B cell (primary cell): ENCODE data around the gene ISG15. TPM values are rescaled to one million over a fixed set of nuclear protein-coding genes. Genes with fewer than 3 reads are reported as not detected.

ENCODE experiments used
- ATAC-seq: fragments of 200-7000 bp; cut with Tn5 transposase; one replicate; pipeline ENCODE4 v1.10.0; 2021; ENCODE audit warnings: low read depth, mild to moderate bottlenecking, moderate number of reproducible peaks, moderate library complexity
- CTCF ChIA-PET: fragments of 350-600 bp; sonication (Branson Sonifier 250); formaldehyde crosslinking; loops from one replicate; lab custom pipeline; 2021; ENCODE audit warnings: antibody characterized with exemption, inconsistent platforms; lab: Charles Lee
- POLR2A ChIA-PET: fragments of 350-600 bp; sonication (Branson Sonifier 250); formaldehyde crosslinking; loops from one replicate; lab custom pipeline; 2021; ENCODE audit warnings: antibody characterized with exemption; lab: Charles Lee
- DNase-seq: peaks from one replicate; pipeline ENCODE4 v3.0.0; 2013
- H2AFZ ChIP-seq: 2 replicates; pipeline ENCODE4 v1.6.1; 2012; ENCODE audit warnings: mild to moderate bottlenecking, low read depth, low read length; ENCODE audit not compliant: insufficient read depth, poor library complexity, severe bottlenecking
- H3K27ac ChIP-seq, 2 donors: 1 replicate in 1 of 2; 2 replicates in 1 of 2; pipeline ENCODE4 v1.5.1; 2012 to 2013; ENCODE audit warnings: low read length in 2 of 2, mild to moderate bottlenecking in 2 of 2, moderate library complexity in 1 of 2
- H3K27me3 ChIP-seq, 4 experiments: fragments of 200-600 bp in 1 of 4; sonication (generic) in 1 of 4; replicated peaks in 1 of 4; 1 replicate in 2 of 4; 2 replicates in 2 of 4; pipeline versions ENCODE4 v1.6.1 to v1.7.0; 2013 to 2016; ENCODE audit warnings: low read length in 3 of 4, mild to moderate bottlenecking in 2 of 4, mixed read lengths in 1 of 4, moderate library complexity in 1 of 4; ENCODE audit not compliant: insufficient read depth in 4 of 4, control insufficient read depth in 3 of 4; ENCODE audit errors: control extremely low read depth in 1 of 4
- H3K36me3 ChIP-seq, 2 experiments: replicated peaks in 1 of 2; 1 replicate in 1 of 2; 2 replicates in 1 of 2; pipeline versions ENCODE4 v1.6.1 to v1.7.1; 2013; ENCODE audit warnings: low read length in 1 of 2; ENCODE audit not compliant: insufficient read depth in 2 of 2, control insufficient read depth in 1 of 2; ENCODE audit errors: control extremely low read depth in 1 of 2, extremely low read depth in 1 of 2
- H3K4me1 ChIP-seq, 2 donors: fragments of 200-600 bp in 1 of 2; sonication (generic) in 1 of 2; 1 replicate in 1 of 2; 2 replicates in 1 of 2; pipeline versions ENCODE4 v1.5.1 to v1.6.1; 2013 to 2017; ENCODE audit warnings: low read length in 2 of 2; ENCODE audit not compliant: control insufficient read depth in 2 of 2, insufficient read depth in 2 of 2
- H3K4me2 ChIP-seq: replicated peaks from 2 replicates; pipeline ENCODE3; 2012; ENCODE audit warnings: mild to moderate bottlenecking, low read depth, low read length; ENCODE audit not compliant: poor library complexity, severe bottlenecking
- H3K4me3 ChIP-seq, 5 experiments: fragments of 200-600 bp in 1 of 5; sonication (generic) in 1 of 5; 1 replicate in 3 of 5; 2 replicates in 2 of 5; pipeline versions ENCODE4 v1.5.1 to v1.7.0; 2011 to 2016; ENCODE audit warnings: low read length in 4 of 5, mild to moderate bottlenecking in 4 of 5, low read depth in 2 of 5, control low read depth in 1 of 5, moderate library complexity in 1 of 5; ENCODE audit not compliant: insufficient read depth in 1 of 5; ENCODE audit errors: control extremely low read depth in 1 of 5, extremely low read depth in 1 of 5
- H3K79me2 ChIP-seq: fragments of 200-600 bp; sonication (generic); one replicate; pipeline ENCODE4 v1.6.0; 2016; ENCODE audit warnings: low read length; ENCODE audit not compliant: control insufficient read depth, insufficient read depth
- H3K9ac ChIP-seq: fragments of 200-600 bp; sonication (generic); 2 replicates; pipeline ENCODE4 v1.6.1; 2017; ENCODE audit warnings: mild to moderate bottlenecking, low read length, moderate library complexity
- H3K9me3 ChIP-seq, 3 donors: one replicate each; pipeline versions ENCODE4 v1.6.1 to v1.7.1; 2013; ENCODE audit warnings: low read length in 2 of 3; ENCODE audit not compliant: control insufficient read depth in 2 of 3, insufficient read depth in 1 of 3; ENCODE audit errors: control extremely low read depth in 1 of 3
- H4K20me1 ChIP-seq: 2 replicates; pipeline ENCODE4 v1.6.0; 2012; ENCODE audit warnings: mild to moderate bottlenecking, low read length; ENCODE audit not compliant: insufficient read depth, control insufficient read depth, poor library complexity, severe bottlenecking
- H3K27ac Mint-ChIP-seq: one replicate; pipeline ENCODE4 v1.8.0; 2021; ENCODE audit warnings: mixed read lengths
- H3K27me3 Mint-ChIP-seq: one replicate; pipeline ENCODE4 v1.8.0; 2021; ENCODE audit warnings: mixed read lengths
- H3K4me1 Mint-ChIP-seq: one replicate; pipeline ENCODE4 v1.8.0; 2021; ENCODE audit warnings: mixed read lengths
- H3K4me3 Mint-ChIP-seq: one replicate; pipeline ENCODE4 v1.8.0; 2021; ENCODE audit warnings: mixed read lengths
- H3K9me3 Mint-ChIP-seq: one replicate; pipeline ENCODE4 v1.8.0; 2022; ENCODE audit warnings: mixed read lengths; ENCODE audit not compliant: insufficient read depth
- CTCF ChIP-seq: fragments of 200-600 bp; IDR thresholded peaks from one replicate; pipeline ENCODE4 v1.8.0; 2022; ENCODE audit warnings: antibody characterized with exemption, mild to moderate bottlenecking
- EZH2 ChIP-seq: IDR thresholded peaks from 2 replicates; pipeline ENCODE4 v1.6.1; 2012; ENCODE audit warnings: borderline replicate concordance, low read depth, mild to moderate bottlenecking, moderate library complexity, low read length; ENCODE audit not compliant: insufficient read depth, poor library complexity, severe bottlenecking
- WGBS: methylation state at CpG from one replicate; pipeline ENCODE4 v1.1.5; 2013; ENCODE audit warnings: missing lambda C conversion rate; ENCODE audit not compliant: insufficient coverage; 5-methylcytosine and 5-hydroxymethylcytosine counted together
- intact Hi-C: fragments of 100-400 bp; cut with micrococcal nuclease; formaldehyde crosslinking; loops from one replicate; pipeline ENCODE4 v1.10.0; 2022
- polyA plus RNA-seq: library from polyadenylated mRNA; depleted of rRNA; stranded (reverse); fragments of >200 nt; gene quantifications from 2 replicates; pipeline ENCODE4 v1.2.3, GENCODE V29; 2012
- total RNA-seq, 2 donors: library from RNA; stranded (reverse); fragments of 120-200 nt in 1 of 2; gene quantifications; 1 replicate in 1 of 2; 2 replicates in 1 of 2; pipeline versions ENCODE4 v1.2.3 to v1.2.4, GENCODE V29; 2013 to 2022

Gene ISG15
- total and polyA plus RNA-seq, 2 donors (not counting 1 experiment from before 2014, with no cell fraction given): 28.3 to 91.4 TPM

GRCh38 chr1:1061682-1062345, 48.5 kb downstream of the ISG15 start:
- peak overlapping the region; percentile 50 for H3K27ac Mint-ChIP-seq
- no peak overlapping the region for H3K9ac ChIP-seq
- no peak overlapping the region for H2AFZ ChIP-seq

More at GRCh38 chr1:1061682-1062345, 48.5 kb downstream of the ISG15 start:
- peaks cover 0 to 27% (median 0%) of the 10 kb centered on the region in 3 donors for H3K9me3 ChIP-seq
- peaks cover 0 to 64% (median 30%) of the 10 kb centered on the region in 4 experiments for H3K27me3 ChIP-seq
- CTCF ChIA-PET: interaction anchor here (3.3 kb wide), 1 partner anchor 230 kb away, joined by 14 read pairs; no protein-coding TSS in a partner anchor
- no peaks in the 10 kb centered on the region for H3K9me3 Mint-ChIP-seq
- peaks cover 23% of the 10 kb centered on the region for H3K4me1 Mint-ChIP-seq
- WGBS: 55% methylated on average over 12 of the region's 18 CpGs
- peaks cover 38 to 44% of the 10 kb centered on the region in 2 donors for H3K4me1 ChIP-seq
- POLR2A ChIA-PET: no interaction called here
- no peak overlapping the region for H3K4me3 ChIP-seq
- H3K36me3 ChIP-seq: no peaks in the 10 kb centered on the region
- no peaks in the 10 kb centered on the region for H3K79me2 ChIP-seq
- H3K27me3 Mint-ChIP-seq: peaks cover 7% of the 10 kb centered on the region
- no peak overlapping the region for H3K27ac ChIP-seq
- DNase-seq (no peak), ATAC-seq (no peak)
- peak overlapping the region; percentile 47 for H3K4me3 Mint-ChIP-seq
- H3K4me2 ChIP-seq: no peak overlapping the region
- H4K20me1 ChIP-seq: no peaks in the 10 kb centered on the region
- intact Hi-C loops: loop anchor here (10.0 kb wide), 1 partner anchor 47 kb away; the partner anchor contains the start of gene ISG15
- TF ChIP-seq CTCF: no peak
- no peak for TF ChIP-seq EZH2
